Measurements from ENCODE around the gene MMP10.

- TF ChIP-seq REST (IDR thresholded peaks at IDR 0.05; ENCODE audit: insufficient read depth in 1 of 2, low read depth in 2 of 2, low read length in 2 of 2), result no peak
- no peak for TF ChIP-seq POLR2AphosphoS5 (IDR thresholded peaks at IDR 0.05; ENCODE audit: low read depth, low read length)
- TF ChIP-seq TAF1 (IDR thresholded peaks at IDR 0.05; ENCODE audit: borderline replicate concordance, insufficient read depth, low read length), result no peak
- TF ChIP-seq SIN3A (IDR thresholded peaks at IDR 0.05; ENCODE audit: borderline replicate concordance, insufficient read depth, low read length), result no peak
- TF ChIP-seq FOXP2 (optimal IDR thresholded peaks at IDR 0.05; ENCODE audit: borderline replicate concordance, extremely low read depth, extremely low read length, insufficient read depth), result no peak
These were observed 17.0 kb downstream of the MMP10 start for GRCh38 chr11:102763440-102763839.

Data from PFSK-1 (cell line).